ENCODE data around the gene AGR2. TPM values are rescaled to one million over a fixed set of nuclear protein-coding genes. Genes with fewer than 3 reads are reported as not detected.
A peak's percentile ranks its signal among the peaks of the same experiment; 100 is the strongest.

Gene AGR2
- total and polyA plus RNA-seq, 10 donors: 0.17 to 0.38 (median 0.28) TPM; not detected in 7

DNA sequence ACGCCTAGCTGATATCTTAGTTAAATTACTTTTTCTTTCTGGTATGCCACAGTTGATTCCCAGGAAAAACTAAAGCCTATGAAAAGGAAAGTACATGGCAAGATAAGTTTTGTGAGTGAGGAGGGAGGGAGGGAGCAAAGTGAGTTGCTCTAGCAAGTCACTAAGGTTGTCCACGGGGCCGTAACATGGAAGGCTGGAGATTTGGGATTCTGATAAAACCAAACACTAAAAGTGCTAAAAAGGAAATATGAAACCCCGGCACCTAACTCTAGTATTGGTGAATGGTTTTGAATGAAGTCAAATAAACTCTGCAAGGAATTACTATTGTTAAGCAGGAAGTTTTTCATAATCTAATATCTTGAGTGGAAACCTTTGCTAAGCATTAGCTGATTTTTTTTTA, 1.7 kb downstream of the AGR2 start:
- H3K9me3 ChIP-seq: no peaks in the 10 kb centered on the region
- H3K4me1 ChIP-seq: no peaks in the 10 kb centered on the region
- no peaks in the 10 kb centered on the region for H3K36me3 ChIP-seq
- H3K27ac ChIP-seq: no peak overlapping the region
- intact Hi-C loops (cut with DNase I; ENCODE audit: low total_unique reads): loop anchor here (10.0 kb wide), 1 partner anchor 112 kb away; no protein-coding TSS in a partner anchor
- no peaks in the 10 kb centered on the region for H3K27me3 ChIP-seq (replicated peaks in 1 of 7)
- no peak for DNase-seq
- WGBS, 5 donors: 87 to 96% (median 90%) methylated on average over 4 of the region's 4 CpGs
- no peak overlapping the region for H3K4me3 ChIP-seq
- TF ChIP-seq, protein P1, sequence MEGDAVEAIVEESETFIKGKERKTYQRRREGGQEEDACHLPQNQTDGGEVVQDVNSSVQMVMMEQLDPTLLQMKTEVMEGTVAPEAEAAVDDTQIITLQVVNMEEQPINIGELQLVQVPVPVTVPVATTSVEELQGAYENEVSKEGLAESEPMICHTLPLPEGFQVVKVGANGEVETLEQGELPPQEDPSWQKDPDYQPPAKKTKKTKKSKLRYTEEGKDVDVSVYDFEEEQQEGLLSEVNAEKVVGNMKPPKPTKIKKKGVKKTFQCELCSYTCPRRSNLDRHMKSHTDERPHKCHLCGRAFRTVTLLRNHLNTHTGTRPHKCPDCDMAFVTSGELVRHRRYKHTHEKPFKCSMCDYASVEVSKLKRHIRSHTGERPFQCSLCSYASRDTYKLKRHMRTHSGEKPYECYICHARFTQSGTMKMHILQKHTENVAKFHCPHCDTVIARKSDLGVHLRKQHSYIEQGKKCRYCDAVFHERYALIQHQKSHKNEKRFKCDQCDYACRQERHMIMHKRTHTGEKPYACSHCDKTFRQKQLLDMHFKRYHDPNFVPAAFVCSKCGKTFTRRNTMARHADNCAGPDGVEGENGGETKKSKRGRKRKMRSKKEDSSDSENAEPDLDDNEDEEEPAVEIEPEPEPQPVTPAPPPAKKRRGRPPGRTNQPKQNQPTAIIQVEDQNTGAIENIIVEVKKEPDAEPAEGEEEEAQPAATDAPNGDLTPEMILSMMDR (IDR thresholded peaks at IDR 0.05 in 8 of 11, conservative IDR thresholded peaks at IDR 0.05 in 3 of 11): no peak
- no peak for TF ChIP-seq POLR2AphosphoS5 (IDR thresholded peaks at IDR 0.05)
- TF ChIP-seq POLR2A (IDR thresholded peaks at IDR 0.05): no peak

DNA sequence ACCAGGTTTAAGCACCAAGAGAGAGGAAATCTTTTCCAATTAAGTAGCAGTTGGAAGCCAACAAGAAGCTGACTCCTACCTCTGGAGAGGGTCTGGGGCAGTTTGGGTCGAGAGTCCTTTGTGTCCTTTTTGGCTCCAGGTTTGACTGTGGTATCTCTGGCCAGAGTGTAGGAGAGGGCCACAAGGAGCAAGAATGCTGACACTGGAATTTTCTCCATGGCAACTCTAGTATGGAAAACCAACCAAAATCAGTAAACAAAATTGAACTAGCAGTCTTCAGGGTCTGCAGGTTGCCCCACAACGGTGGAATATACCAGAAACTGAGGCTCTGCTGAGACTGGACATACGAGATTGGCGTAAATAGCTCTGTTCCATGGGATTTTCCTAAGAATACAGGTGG, 3.2 kb downstream of the AGR2 start:
- no peak overlapping the region for H3K27ac ChIP-seq
- WGBS, 5 donors: 79 to 93% (median 91%) methylated on average over 4 of the region's 4 CpGs
- H3K36me3 ChIP-seq: no peaks in the 10 kb centered on the region
- intact Hi-C loops (cut with DNase I; ENCODE audit: low total_unique reads): loop anchor here (10.0 kb wide), 1 partner anchor 113 kb away; no protein-coding TSS in a partner anchor
- H3K27me3 ChIP-seq (replicated peaks in 1 of 7): no peaks in the 10 kb centered on the region
- TF ChIP-seq, protein P1 (IDR thresholded peaks at IDR 0.05 in 8 of 11, conservative IDR thresholded peaks at IDR 0.05 in 3 of 11): no peak
- TF ChIP-seq POLR2A (IDR thresholded peaks at IDR 0.05) (no peak), POLR2AphosphoS5 (IDR thresholded peaks at IDR 0.05) (no peak)
- no peaks in the 10 kb centered on the region for H3K9me3 ChIP-seq
- no peak overlapping the region for H3K4me3 ChIP-seq
- no peak for DNase-seq
- H3K4me1 ChIP-seq: no peaks in the 10 kb centered on the region

DNA sequence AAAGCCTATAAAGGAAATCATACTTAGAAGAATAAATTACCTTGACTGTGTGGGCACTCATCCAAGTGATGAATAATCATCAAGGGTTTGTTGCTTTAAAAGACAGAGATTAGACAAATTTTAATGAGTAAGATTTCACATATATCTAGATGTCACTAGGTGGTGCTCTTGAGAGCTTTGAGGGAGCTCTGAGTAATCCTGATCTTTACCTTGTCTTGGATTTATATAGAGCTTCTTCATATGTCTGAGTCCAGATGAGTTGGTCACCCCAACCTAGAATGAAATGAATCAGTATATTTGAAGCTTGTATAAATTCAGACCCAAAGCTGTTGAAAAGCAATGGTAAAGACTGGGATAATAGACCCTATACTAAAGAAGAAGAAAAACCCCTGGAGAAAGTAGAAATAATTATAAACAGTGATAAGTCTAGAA, 3.7 kb downstream of the AGR2 start:
- Histone ChIP-seq H3K9me3 (no peaks in the 10 kb centered on the region), H3K4me1 (no peaks in the 10 kb centered on the region), H3K27me3 (replicated peaks in 1 of 7) (no peaks in the 10 kb centered on the region), H3K27ac (no peak overlapping the region), H3K4me3 (no peak overlapping the region), H3K36me3 (no peaks in the 10 kb centered on the region)
- TF ChIP-seq POLR2A (IDR thresholded peaks at IDR 0.05) (no peak), POLR2AphosphoS5 (IDR thresholded peaks at IDR 0.05) (no peak)
- TF ChIP-seq, protein P1 (IDR thresholded peaks at IDR 0.05 in 8 of 11, conservative IDR thresholded peaks at IDR 0.05 in 3 of 11): peak in 7 of 11 experiments; percentile 9 to 35 (median 30)
- intact Hi-C loops (cut with DNase I; ENCODE audit: low total_unique reads): loop anchor here (10.0 kb wide), 1 partner anchor 114 kb away; no protein-coding TSS in a partner anchor
- DNase-seq: no peak

DNA sequence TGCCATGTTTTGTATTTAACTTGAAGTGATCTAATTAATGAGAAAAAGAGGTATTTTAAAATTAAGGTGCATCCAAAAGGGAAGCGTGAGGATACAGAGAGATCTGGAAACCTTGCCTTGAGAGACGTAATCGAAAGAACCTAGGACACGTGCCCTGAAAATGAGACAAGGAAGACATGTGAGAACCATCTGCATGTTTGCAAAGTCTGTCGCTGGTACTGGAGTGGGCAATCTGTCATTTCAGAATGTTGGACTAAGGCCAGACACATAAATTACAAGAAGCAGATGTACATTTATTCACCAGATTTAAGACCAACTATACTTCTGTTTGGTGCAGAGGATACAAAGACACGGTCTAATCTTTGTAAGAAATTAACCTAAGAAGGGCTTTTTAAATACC, 9.2 kb downstream of the AGR2 start:
- TF ChIP-seq POLR2A (IDR thresholded peaks at IDR 0.05): no peak
- TF ChIP-seq, protein P1 (IDR thresholded peaks at IDR 0.05 in 8 of 11, conservative IDR thresholded peaks at IDR 0.05 in 3 of 11): no peak
- TF ChIP-seq POLR2AphosphoS5 (IDR thresholded peaks at IDR 0.05): no peak
- WGBS, 5 donors: 32 to 40% (median 36%) methylated on average over 6 of the region's 6 CpGs
- no peaks in the 10 kb centered on the region for H3K4me1 ChIP-seq
- H3K4me3 ChIP-seq: no peak overlapping the region
- H3K27me3 ChIP-seq (replicated peaks in 1 of 7): no peaks in the 10 kb centered on the region
- H3K36me3 ChIP-seq: no peaks in the 10 kb centered on the region
- no peak overlapping the region for H3K27ac ChIP-seq
- H3K9me3 ChIP-seq: no peaks in the 10 kb centered on the region
- DNase-seq: no peak
- intact Hi-C loops (cut with DNase I; ENCODE audit: low total_unique reads): no loop called here

Data from spleen (tissue), 11 donors.